Measurements from ENCODE around the gene CHD9.
"Not testable (repeated sequence)": the region's sequence is repeated elsewhere in the genome, so short reads cannot be mapped to it uniquely, and the experiment has no call there.

CHD9 gene

GRCh38 chr16:53131363-53132071 lies 76.7 kb downstream of the CHD9 start:
- no peak for DNase-seq (ENCODE audit: low spot score)

DNA sequence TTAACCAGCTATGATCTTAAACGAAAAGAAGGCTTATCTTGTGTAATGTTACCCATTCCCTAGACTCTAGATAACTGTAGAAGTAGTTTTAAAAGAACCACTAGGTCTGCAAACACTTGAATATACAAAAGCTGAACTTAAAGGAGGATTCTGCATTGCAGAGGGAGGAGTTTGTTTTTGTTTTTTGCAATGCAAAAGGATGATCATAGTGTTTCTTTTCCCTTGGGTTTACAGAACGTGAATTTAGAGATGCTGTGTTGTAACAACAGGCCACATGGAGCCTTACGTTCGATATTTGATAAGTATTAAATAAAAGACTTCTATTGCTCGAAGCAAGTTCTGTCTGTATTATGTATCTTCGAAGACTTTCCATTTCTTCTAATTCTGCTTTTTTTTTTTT lies 77.6 kb downstream of the CHD9 start:
- no peak for DNase-seq (ENCODE audit: low spot score)

DNA sequence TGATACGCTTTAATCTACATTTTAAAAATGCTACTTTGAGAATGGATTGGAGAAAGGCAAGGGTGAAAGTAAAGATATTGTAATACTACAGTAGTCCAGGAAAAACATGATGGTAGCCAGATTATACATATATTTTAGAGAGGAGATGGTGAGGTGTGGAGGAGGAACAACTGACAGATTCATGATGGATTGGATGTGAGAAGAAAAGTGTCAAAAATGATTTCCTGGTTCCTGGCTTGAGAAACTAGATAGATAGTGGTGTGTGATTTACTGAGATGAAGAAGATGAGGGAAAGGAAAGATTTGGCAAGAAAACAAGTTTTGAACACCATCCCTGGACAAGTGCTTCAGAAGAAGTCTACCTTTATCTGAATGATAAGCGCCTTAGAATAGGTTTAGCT lies 80.5 kb downstream of the CHD9 start:
- no peak for DNase-seq (ENCODE audit: low spot score)

- DNase-seq (ENCODE audit: low spot score) = no peak
These were observed 88.2 kb downstream of the CHD9 start for GRCh38 chr16:53142823-53143568.

GRCh38 chr16:53147500-53148065 lies 92.8 kb downstream of the CHD9 start:
- no peak for DNase-seq (ENCODE audit: low spot score)

- DNase-seq (ENCODE audit: low spot score) = no peak
These were observed 96.0 kb downstream of the CHD9 start for GRCh38 chr16:53150769-53151168.

- DNase-seq (ENCODE audit: low spot score) = no peak
These were observed 97.5 kb downstream of the CHD9 start for GRCh38 chr16:53152329-53152728.

DNA sequence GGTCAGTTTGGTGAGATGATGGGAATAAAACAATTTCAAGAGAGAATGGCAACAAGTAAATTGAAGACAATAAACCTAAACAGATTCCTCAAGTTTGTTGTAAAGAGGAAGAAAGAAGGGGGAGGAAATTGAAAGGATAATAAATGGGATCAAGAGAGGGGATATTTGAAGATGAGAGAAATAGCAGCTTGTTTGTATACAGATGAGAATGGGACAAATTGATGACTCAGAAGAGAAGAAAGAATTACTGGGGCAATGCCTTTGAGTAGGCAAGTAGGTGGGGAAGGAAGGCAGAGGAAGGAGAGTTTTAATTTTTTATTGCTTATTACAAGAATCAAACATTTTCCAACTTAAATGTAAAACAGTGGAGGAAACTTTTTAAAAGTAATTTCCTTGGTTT lies 98.3 kb downstream of the CHD9 start:
- no peak for DNase-seq (ENCODE audit: low spot score)

- DNase-seq (ENCODE audit: low spot score) = no peak
These were observed 99.7 kb downstream of the CHD9 start for GRCh38 chr16:53154513-53154912.

DNA sequence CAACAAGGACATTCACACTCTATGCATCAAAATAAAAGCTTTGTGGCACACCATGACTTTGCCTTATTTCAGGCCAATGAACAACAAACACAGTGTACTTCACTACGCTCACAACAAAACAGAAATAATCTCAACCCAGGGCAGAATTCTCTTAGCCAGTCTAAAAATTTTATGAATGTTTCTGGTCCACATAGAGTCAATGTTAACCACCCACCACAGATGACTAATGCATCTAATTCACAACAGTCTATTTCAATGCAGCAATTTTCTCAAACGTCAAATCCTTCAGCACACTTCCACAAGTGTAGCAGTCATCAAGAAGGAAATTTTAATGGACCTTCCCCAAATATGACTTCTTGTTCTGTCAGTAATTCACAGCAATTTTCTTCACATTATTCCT lies 101.7 kb downstream of the CHD9 start:
- no peak for DNase-seq (ENCODE audit: low spot score)

DNA sequence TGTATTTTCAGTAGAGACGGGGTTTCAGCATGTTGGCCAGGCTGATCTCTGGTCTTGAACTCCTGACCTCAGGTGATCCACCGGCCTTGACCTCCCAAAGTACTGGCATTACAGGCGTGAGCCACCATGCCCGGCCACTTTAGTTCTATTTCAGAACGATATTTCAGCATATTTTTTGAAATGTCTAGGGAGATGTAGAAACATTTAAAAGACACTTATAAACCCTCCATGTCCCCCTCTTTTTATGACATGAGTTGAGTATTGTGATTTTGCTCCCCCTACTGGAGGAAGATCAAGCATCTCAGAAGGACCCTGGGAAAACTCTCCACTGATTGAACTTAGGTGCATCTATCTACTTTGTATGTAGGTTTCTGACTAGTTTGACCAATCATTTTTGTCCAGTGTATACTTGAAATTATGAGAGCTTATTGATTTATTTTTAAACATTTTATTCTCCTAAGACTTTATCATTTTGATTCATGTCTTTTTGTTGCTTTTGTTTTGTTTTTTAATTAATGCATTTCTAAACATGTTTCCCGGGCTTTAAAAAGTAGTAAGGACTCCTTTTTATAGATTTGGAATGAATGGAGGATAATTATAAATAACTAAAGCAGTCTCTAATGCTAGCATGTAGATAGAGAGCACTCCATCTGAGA lies 105.1 kb downstream of the CHD9 start:
- no peak for DNase-seq (ENCODE audit: low spot score)

- no peak for DNase-seq (ENCODE audit: low spot score)
These were observed 111.3 kb downstream of the CHD9 start for GRCh38 chr16:53166099-53166498.

DNA sequence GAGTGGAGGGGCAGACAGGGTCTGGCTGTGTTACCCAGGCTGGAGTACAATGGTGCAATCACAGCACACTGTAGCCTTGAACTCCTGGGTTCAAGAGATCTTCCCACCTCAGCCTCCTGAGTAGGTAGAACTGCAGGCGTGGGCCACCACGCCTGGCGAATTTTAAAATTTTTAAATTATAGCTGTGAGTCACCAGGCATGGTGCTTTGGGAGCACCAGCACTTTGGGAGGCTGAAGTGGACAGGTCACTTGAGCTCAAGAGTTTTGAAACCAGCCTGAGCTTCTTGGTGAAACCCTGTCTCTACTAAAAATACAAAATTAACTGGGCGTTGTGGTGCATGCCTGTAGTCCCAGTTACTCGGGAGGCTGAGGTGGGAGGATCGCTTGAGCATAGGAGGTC lies 114.0 kb downstream of the CHD9 start:
- no peak for DNase-seq (ENCODE audit: low spot score)

- no peak for DNase-seq (ENCODE audit: low spot score)
These were observed 117.7 kb downstream of the CHD9 start for GRCh38 chr16:53172517-53172916.

- no peak for DNase-seq (ENCODE audit: low spot score)
These were observed 120.3 kb downstream of the CHD9 start for GRCh38 chr16:53175118-53175517.

GRCh38 chr16:53176434-53176833 lies 121.6 kb downstream of the CHD9 start:
- no peak for DNase-seq (ENCODE audit: low spot score)

DNA sequence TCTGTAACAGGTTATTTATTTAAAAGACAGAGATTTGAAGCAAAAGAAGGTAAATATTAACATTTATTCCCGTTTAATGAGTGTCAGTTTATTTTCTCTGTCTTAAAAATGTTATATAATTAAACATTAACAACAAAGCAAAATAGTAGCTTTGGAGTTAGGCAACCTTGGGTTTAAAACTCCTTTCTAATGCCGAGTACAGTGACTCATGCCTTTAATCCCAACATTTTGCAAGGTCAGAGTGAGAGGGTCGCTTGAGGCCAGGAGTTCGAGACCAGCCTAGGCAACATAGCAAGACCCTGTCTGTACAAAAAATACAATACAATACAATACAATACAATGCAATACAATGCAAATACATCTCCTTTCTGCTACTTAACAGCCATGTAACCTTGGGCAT lies 128.7 kb downstream of the CHD9 start:
- no peak for DNase-seq (ENCODE audit: low spot score)

DNA sequence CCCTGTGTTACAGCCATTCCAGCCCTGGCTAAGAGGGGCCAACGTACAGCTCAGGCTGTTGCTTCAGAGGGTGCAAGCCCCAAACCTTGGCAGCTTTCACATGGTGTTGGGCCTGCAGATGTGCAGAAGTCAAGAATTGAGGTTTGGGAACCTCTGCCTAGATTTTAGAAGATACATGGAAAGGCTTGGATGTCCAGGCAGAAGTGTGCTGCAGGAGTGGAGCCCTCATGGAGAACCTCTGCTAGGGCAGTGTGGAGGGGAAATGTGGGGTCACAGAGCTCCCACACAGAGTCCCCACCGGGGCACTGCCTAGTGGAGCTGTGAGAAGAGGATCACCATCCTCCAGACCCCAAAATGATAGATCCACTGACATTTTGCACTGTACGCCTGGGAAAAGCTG lies 130.9 kb downstream of the CHD9 start:
- DNase-seq (ENCODE audit: low spot score) = not testable (repeated sequence)

DNA sequence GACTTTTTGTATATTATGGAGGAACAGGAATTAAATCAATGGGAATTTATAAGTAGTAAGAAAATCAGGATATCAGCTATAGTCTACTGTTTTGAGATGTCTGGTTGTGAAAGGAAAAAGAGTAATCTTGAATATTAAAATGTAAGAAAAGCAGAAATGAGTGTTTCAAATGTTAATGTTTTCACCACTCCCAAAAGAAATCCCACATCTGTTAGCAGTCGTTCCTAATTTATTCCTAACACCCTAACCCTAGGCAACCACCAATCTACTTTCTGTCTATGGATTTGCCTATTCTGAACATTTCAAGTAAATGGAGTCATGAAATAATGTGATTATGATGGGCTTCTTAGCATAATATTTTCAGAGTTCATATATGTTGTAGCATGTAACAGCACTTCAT lies 133.0 kb downstream of the CHD9 start:
- no peak for DNase-seq (ENCODE audit: low spot score)

DNA sequence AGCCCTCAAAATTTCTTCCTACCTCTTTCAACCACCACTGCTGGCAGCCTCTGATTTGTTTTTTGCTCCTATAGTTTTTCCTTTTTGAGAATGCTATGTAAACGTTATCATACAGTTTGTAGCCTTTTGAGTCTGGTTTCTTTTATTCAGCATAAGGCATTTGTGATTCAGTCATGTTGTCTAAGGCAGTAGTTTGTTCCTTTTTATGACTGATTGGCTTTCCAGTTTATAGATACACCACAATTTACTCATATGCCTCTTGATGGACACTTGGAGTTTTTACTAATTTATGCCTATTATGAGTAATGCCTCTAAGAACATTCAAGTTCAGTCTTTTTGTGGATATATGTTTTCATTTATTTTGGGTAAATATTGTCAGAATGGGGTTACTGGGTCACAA lies 136.6 kb downstream of the CHD9 start:
- no peak for DNase-seq (ENCODE audit: low spot score)

GRCh38 chr16:53198933-53199332 lies 144.1 kb downstream of the CHD9 start:
- no peak for DNase-seq (ENCODE audit: low spot score)

DNA sequence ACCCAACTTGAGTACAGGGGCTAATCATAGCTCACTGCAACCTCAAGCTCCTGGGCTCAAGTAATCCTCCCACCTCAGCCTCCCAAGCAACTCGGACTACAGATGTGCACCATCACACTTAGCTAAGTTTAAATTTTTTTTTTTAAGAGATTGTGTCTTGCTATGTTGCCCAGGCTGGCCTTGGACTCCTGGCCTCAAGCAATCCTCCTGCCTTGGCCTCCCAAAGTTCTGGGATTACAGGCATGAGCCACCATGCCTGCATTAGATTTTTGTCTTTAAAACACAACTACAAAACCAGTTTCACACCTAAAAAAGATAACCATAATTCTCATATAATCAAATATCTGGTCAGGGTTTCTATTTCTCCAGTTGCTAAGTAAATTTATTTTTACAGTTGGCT lies 147.1 kb downstream of the CHD9 start:
- DNase-seq (ENCODE audit: low spot score) = no peak

GRCh38 chr16:53202398-53202797 lies 147.6 kb downstream of the CHD9 start:
- DNase-seq (ENCODE audit: low spot score) = no peak
